GM19043 (cell line): ENCODE results near the gene ZNF726.
"Not testable (repeated sequence)": the region's sequence is repeated elsewhere in the genome, so short reads cannot be mapped to it uniquely, and the experiment has no call there.

ENCODE experiments used
- ATAC-seq: cut with Tn5 transposase; IDR thresholded peaks from one replicate; pipeline ENCODE4 v1.9.1; 2021; ENCODE audit warnings: low read depth; ENCODE audit not compliant: unreplicated experiment

Gene ZNF726

GRCh38 chr19:23937031-23937430, 22.3 kb downstream of the ZNF726 start:
- ATAC-seq: not testable (repeated sequence)

GRCh38 chr19:23943411-23943810, 28.7 kb downstream of the ZNF726 start:
- no peak for ATAC-seq

GRCh38 chr19:23946569-23946968, 31.9 kb downstream of the ZNF726 start:
- ATAC-seq: no peak

- ATAC-seq: no peak
Measured at GRCh38 chr19:23949611-23950010, 34.9 kb downstream of the ZNF726 start.

GRCh38 chr19:23956051-23956450, 41.4 kb downstream of the ZNF726 start:
- no peak for ATAC-seq

- ATAC-seq: no peak
Measured at GRCh38 chr19:23957660-23958281, 43.1 kb downstream of the ZNF726 start.

GRCh38 chr19:23963396-23963795, 48.7 kb downstream of the ZNF726 start:
- not testable (repeated sequence) for ATAC-seq

GRCh38 chr19:23963881-23964280, 49.2 kb downstream of the ZNF726 start:
- not testable (repeated sequence) for ATAC-seq

GRCh38 chr19:23964334-23964733, 49.6 kb downstream of the ZNF726 start:
- not testable (repeated sequence) for ATAC-seq

GRCh38 chr19:23969630-23970029, 54.9 kb downstream of the ZNF726 start:
- ATAC-seq: no peak

GRCh38 chr19:23971598-23971997, 56.9 kb downstream of the ZNF726 start:
- ATAC-seq: no peak

GRCh38 chr19:23972161-23972560, 57.5 kb downstream of the ZNF726 start:
- ATAC-seq: no peak

GRCh38 chr19:23974941-23975340, 60.3 kb downstream of the ZNF726 start:
- no peak for ATAC-seq

- ATAC-seq: not testable (repeated sequence)
Measured at GRCh38 chr19:23976631-23977030, 61.9 kb downstream of the ZNF726 start.

GRCh38 chr19:23977256-23977655, 62.6 kb downstream of the ZNF726 start:
- ATAC-seq: not testable (repeated sequence)

GRCh38 chr19:23978068-23978467, 63.4 kb downstream of the ZNF726 start:
- no peak for ATAC-seq

GRCh38 chr19:23980805-23981204, 66.1 kb downstream of the ZNF726 start:
- no peak for ATAC-seq

- no peak for ATAC-seq
Measured at GRCh38 chr19:23981863-23982262, 67.2 kb downstream of the ZNF726 start.

- no peak for ATAC-seq
Measured at GRCh38 chr19:23983406-23983805, 68.7 kb downstream of the ZNF726 start.
